HG03439 (cell line): Measurements from ENCODE around the gene ADARB1.

Source experiments
- ATAC-seq: cut with Tn5 transposase; IDR thresholded peaks from one replicate; pipeline ENCODE4 v1.9.1; 2021; ENCODE audit warnings: mild to moderate bottlenecking, moderate library complexity; ENCODE audit not compliant: unreplicated experiment

Gene ADARB1

DNA sequence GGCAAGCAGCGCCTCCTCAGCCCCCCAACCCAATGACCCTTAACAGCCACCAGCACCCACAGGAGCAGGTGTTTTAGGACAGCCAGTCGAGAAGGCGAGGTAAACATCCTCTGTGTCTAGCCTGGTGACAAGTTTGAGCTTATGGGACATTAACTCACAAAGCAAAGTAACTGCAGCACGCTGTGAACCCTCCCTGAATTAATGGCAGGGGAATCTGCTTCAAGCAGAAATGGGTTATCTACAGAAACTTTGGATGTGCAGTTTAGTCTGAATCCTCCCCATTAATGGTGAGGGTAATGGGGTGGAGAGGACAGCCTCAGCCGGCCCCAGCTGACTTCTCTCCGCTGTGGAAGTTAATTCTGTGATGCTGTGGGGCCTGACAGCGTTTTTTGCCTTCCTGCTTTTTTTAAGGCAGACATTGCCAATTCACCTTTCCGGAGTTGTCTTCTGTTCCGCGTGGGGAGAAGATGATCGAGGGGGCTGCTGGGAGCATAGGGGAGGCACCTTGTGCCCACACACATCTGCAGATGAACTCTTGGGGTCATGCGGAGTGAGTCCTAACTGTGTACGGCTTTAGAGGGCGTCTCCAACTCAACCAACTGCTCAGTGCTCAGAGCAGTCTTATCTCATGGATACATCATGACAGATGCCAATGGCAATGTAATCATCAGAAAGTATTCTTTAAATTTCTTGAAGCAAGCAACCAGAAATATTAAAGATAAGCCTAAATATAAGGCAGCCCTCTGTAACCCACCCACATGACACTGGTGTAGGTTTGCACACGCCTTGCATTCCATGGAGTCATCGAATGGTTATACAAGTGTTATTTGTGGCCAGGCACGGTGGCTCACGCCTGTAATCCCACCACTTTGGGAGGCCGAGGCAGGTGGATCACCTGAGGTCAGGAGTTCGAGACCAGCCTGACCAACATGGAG is 172.3 kb downstream of the ADARB1 start:
- ATAC-seq, result no peak

- no peak for ATAC-seq
Observed at GRCh38 chr21:45248301-45248892, 174.0 kb downstream of the ADARB1 start.

DNA sequence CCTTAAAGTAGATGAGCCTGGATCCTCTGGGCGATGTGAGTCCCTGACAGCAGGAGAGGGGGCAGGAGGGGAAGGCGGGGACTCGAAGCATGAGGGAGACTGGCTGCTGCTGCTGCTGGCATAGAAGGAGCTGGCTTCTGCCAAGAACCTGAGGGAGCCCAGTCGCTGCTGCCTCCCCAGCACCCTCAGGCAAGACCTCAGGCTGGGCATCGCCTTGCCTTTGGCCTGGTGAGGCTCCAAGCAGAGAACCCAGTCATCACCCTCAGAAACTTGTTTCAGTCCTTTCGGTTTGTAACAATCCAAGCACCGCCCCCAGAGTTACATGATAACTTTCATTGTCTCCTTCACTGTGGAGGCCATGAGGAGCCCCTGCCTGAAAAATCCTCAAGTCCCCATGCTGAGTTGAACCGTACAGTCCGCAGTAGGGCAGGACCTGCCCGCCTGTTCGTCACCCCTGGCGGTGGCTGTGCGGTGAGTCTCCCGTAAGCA is 174.6 kb downstream of the ADARB1 start:
- ATAC-seq, result no peak

DNA sequence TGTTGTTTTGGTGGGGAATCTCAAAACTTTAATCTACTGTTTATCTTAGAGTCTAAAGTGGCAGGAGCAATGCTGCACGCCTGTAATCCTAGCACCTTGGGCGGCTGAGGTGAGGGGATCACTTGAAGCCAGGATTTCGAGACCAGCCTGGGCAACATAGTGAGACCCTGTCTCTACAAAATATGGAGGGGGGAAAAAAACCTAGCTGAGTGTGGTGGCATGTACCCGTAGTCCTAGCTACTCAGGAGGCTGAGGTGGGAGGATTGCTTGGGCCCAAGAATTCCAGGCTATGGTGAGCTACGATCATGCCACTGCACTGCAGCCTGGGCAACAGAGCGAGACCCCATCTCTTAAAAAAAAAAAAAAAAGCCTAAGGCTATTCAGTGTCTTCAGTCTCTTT is 175.2 kb downstream of the ADARB1 start:
- no peak for ATAC-seq

DNA sequence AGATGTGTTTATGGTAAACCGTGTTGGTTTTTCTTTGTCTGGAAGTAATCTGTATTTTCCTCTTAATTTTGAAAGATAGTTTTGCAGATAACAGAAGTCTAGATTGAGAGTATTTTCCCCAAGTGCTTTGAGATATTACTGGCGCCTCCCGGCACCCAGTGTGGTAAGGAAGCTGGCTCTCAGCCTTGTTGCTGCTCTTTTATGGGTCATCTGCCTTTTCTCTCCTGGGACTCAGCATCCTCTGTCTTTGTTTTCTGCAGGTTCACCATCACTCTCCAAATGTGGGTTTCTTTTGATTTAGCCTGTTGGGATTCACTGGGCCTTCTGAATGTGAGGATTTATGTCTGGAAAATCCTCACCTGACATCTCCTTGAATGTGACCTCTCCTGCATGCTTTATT is 175.9 kb downstream of the ADARB1 start:
- ATAC-seq, result no peak

- no peak for ATAC-seq
Observed at GRCh38 chr21:45250914-45251634, 176.7 kb downstream of the ADARB1 start.

- ATAC-seq, result no peak
Observed at GRCh38 chr21:45251635-45252447, 177.5 kb downstream of the ADARB1 start.

DNA sequence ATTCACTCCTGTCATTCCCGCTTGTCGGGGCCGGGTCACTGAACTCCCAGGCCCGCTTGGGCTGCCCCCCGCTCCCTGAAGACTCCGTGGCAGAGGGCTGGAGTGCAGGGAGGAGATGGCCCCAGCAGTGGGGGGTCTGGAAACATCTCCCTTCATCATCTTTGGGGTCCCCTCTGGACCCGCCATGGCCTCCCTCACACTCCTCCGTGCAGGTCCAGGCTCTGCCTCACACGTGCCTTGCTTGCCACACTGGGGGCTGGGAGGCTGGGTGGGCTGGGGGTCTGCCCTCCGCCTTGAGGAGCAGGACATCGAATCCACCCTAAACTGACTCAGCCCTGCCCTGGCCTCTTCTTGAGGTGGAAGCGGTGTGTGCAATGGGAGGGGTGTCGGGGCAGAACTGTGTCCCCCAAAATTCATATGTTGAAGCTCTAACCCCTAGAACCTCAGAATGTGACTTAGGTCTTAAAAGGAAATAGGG is 178.1 kb downstream of the ADARB1 start:
- no peak for ATAC-seq

DNA sequence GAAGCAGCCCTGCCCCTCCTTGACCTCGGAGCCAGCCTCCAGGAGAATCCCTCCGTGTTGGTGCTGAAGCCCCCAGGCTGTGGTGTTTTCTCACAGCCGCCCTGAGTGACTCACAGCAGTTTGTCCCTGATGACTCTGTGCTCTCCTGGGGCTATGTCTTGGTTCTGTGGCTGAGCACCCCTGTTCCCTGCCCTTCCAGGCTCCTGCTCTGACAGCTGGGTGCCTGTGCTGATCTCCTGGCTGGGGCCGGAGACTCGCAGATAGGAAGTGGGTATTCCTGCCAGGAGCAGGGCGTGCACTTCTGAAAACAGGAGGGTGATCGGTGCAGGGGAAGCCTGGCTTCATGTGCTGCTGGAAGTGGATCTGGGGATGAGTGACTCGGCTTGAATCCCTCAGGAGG is 178.8 kb downstream of the ADARB1 start:
- no peak for ATAC-seq

DNA sequence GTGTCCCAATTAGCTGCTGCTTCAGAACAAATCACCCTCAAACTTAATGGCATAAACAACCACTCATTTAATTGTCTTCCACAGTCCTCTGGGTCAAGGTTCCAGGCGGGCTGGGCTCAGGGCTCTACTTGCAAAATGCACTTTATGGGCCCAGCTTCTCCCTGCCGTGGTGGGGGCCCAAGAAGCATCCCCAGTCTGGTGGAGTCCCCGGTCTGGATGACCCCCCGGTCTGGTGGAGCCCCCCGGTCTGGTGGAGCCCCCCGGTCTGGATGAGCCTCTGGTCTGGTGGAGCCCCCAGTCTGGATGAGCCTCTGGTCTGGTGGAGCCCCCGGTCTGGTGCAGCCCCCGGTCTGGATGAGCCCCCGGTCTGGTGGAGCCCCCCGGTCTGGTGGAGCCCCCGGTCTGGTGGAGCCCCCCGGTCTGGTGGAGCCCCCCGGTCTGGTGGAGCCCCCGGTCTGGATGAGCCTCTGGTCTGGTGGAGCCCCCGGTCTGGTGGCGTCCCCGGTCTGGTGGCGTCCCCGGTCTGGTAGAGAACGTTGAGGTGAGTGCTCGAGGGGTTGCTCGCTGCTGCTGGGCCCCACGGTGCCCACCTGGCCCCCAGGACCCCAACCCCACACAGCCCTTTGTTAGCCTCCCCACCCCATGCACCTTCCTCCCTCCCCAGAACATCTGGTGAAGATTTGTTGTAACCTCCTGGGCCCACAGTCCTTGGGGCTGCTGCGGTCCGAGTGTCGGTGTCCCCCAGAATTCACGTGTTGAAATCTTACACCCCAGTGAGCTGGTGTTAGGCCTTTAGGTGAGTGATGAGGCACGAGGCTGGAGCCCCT is 179.5 kb downstream of the ADARB1 start:
- ATAC-seq, result no peak

GRCh38 chr21:45254460-45254930 is 180.1 kb downstream of the ADARB1 start:
- ATAC-seq, result no peak

- no peak for ATAC-seq
Observed at GRCh38 chr21:45255381-45256020, 181.1 kb downstream of the ADARB1 start.

GRCh38 chr21:45256021-45256911 is 181.9 kb downstream of the ADARB1 start:
- no peak for ATAC-seq

DNA sequence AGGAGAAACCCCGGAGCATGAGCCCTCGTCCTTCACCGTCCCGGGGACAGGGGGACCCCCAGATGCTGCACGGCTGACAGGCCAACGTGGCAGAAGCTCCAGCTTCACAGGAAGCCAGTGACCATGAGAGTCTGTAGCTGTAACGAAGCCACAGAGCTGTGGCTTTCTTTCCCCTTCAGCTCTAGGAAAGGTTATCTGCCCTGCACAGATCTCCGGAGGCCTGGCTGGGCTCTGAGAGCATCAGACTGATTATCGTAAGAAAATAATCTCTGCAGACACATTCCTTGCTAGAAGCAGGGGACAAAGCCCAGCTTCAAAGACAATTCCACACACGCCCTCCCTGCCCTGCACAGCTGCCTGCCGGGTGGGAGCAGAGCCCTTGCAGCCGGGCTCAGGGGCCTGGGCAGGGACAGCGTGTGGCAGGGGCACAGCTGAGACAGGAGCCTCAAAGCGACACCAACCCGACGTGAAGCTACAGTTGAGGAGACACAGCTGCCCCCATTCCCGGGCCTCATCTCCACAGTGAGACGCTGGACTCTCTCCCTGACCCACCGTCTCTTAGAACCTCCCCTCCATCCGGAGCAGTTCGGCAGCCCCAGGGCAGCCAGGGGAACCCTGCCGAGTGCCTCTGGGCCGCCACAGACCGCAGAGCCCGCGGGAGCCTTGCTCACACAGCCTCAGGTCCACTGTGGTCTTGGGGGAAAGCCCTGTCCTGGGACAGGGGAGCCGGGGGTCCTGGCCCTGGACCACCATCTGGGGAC is 182.7 kb downstream of the ADARB1 start:
- no peak for ATAC-seq

- ATAC-seq, result no peak
Observed at GRCh38 chr21:45257673-45258341, 183.4 kb downstream of the ADARB1 start.

DNA sequence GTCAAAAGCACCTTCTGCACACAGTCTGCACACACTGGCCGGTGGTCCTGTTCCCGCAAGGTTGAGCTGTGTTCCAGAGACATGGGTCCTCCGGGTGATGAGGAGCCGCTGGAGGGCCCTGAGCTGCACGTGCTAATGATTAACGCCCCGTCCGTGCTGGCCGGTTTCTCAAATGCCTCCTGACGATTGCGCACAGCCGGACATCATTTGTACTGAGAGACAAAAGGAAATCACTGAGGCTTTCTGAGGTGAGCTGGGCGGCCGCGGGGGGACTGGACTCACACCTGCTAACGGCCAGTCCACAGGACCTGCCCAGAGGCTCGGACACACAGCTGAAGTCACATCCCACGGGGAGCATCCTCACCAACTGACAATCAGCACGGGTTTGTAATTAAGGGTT is 184.1 kb downstream of the ADARB1 start:
- no peak for ATAC-seq
